Esophagus (tissue), 2 donors: ENCODE data around the gene TRIM9. TPM values are rescaled to one million over a fixed set of nuclear protein-coding genes. Genes with fewer than 3 reads are reported as not detected.

Experiments
- H3K27ac ChIP-seq, 2 donors: one replicate each; pipeline ENCODE4 v1.5.1; 2013; ENCODE audit warnings: low read depth in 2 of 2, mild to moderate bottlenecking in 2 of 2, inconsistent platforms in 1 of 2, low read length in 1 of 2, moderate library complexity in 1 of 2
- H3K27me3 ChIP-seq, 2 donors: one replicate each; pipeline ENCODE4 v1.6.1; 2013; ENCODE audit warnings: low read length in 2 of 2, control low read depth in 1 of 2, mild to moderate bottlenecking in 1 of 2; ENCODE audit not compliant: insufficient read depth in 2 of 2, control insufficient read depth in 1 of 2
- H3K36me3 ChIP-seq, 2 donors: one replicate each; pipeline ENCODE4 v1.6.1; 2013; ENCODE audit warnings: low read length in 1 of 2; ENCODE audit not compliant: control insufficient read depth in 2 of 2, insufficient read depth in 2 of 2
- H3K4me1 ChIP-seq, 2 donors: one replicate each; pipeline ENCODE4 v1.6.1; 2013; ENCODE audit warnings: low read length in 1 of 2; ENCODE audit not compliant: control insufficient read depth in 2 of 2, insufficient read depth in 2 of 2
- H3K4me3 ChIP-seq, 2 donors: one replicate each; pipeline ENCODE4 v1.5.1; 2013; ENCODE audit warnings: low read length in 2 of 2, mild to moderate bottlenecking in 2 of 2, low read depth in 1 of 2, moderate library complexity in 1 of 2
- H3K9me3 ChIP-seq, 2 donors: one replicate each; pipeline ENCODE4 v1.6.1; 2013; ENCODE audit warnings: mild to moderate bottlenecking in 2 of 2, low read depth in 1 of 2, low read length in 1 of 2, moderate library complexity in 1 of 2; ENCODE audit not compliant: control insufficient read depth in 2 of 2, insufficient read depth in 1 of 2
- WGBS, 2 donors: extraction: QIAGEN DNeasy Blood & Tissue Kit; methylation state at CpG; one replicate each; pipeline ENCODE4 v1.1.7; 2013; 5-methylcytosine and 5-hydroxymethylcytosine counted together
- polyA plus RNA-seq, 2 donors: library from polyadenylated mRNA; stranded (reverse); fragments of 200-250 nt; gene quantifications; one replicate each; pipeline ENCODE4 v1.2.3, GENCODE V29; 2013
- donor health status: healthy with polysubstance abuse.
- donor health status: Bipolar disorder and iron deficiency.

Gene TRIM9
- polyA plus RNA-seq, 2 donors: 0.06 to 0.11 TPM

- H3K27ac ChIP-seq: no peak overlapping the region
- H3K27me3 ChIP-seq: no peaks in the 10 kb centered on the region
- H3K4me1 ChIP-seq: no peaks in the 10 kb centered on the region
- H3K4me3 ChIP-seq: no peak overlapping the region
- no peaks in the 10 kb centered on the region for H3K36me3 ChIP-seq
- 79 to 87% methylated on average over 11 of the region's 11 CpGs for WGBS, 2 donors
- H3K9me3 ChIP-seq: no peaks in the 10 kb centered on the region
These were observed 74.7 kb downstream of the TRIM9 start for GRCh38 chr14:51020024-51020710.

DNA sequence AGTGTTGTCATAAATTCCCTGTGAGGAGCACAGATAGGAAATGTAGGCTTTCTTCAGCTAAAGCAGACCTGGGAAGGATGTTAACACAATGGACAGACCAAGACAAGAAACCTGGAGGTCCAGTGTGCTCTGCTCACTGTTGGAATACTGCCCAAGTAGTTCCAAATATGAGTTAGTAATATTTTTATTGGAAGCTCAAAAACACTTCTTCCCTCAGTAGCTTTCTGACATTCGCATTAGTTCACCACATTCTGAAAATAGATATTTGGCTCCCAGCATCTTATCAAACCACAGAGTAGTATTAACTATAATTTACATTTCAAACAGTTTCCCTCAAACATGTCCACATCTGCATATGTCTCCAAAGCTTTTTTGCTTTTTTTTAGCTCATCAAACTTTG is 75.8 kb downstream of the TRIM9 start:
- Histone ChIP-seq H3K27me3 (no peaks in the 10 kb centered on the region), H3K9me3 (no peaks in the 10 kb centered on the region), H3K4me3 (no peak overlapping the region), H3K4me1 (no peaks in the 10 kb centered on the region), H3K36me3 (no peaks in the 10 kb centered on the region), H3K27ac (no peak overlapping the region)
- WGBS, 2 donors: 68 to 71% methylated on average over 1 of the region's 1 CpG

- WGBS, 2 donors: 68 to 93% methylated on average over 4 of the region's 4 CpGs
- no peaks in the 10 kb centered on the region for H3K36me3 ChIP-seq
These were observed 76.4 kb downstream of the TRIM9 start for GRCh38 chr14:51018521-51018920.

DNA sequence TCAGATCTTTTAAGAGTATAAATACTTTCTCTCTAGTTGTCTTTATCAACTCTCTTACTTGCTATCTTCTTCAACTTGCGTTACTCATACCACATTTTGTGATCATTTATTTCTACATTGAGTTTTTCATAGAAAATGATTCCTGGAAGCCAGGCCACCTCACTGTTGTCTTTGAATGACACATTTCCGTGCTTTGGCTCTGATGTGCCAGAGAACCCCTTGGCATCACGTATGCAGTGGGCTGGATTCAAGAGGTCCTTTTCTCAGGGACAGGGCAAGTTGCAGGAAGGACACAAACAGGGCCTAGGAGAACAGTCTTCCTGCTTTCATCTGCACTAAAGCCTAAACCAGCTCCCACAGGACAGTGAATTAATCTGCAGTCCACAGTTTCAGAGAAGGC is 80.3 kb downstream of the TRIM9 start:
- Histone ChIP-seq H3K4me3 (no peak overlapping the region), H3K36me3 (no peaks in the 10 kb centered on the region), H3K27me3 (no peaks in the 10 kb centered on the region), H3K9me3 (no peaks in the 10 kb centered on the region), H3K27ac (no peak overlapping the region), H3K4me1 (no peaks in the 10 kb centered on the region)
- WGBS, 2 donors: 64 to 90% methylated on average over 3 of the region's 3 CpGs

More at GRCh38 chr14:51018521-51018920, 76.4 kb downstream of the TRIM9 start:
- no peaks in the 10 kb centered on the region for H3K4me1 ChIP-seq
- no peaks in the 10 kb centered on the region for H3K9me3 ChIP-seq
- H3K4me3 ChIP-seq: no peak overlapping the region
- no peaks in the 10 kb centered on the region for H3K27me3 ChIP-seq
- H3K27ac ChIP-seq: no peak overlapping the region

GRCh38 chr14:51014086-51014485 is 80.8 kb downstream of the TRIM9 start:
- Histone ChIP-seq H3K4me1 (no peaks in the 10 kb centered on the region), H3K9me3 (no peaks in the 10 kb centered on the region), H3K36me3 (no peaks in the 10 kb centered on the region), H3K4me3 (no peak overlapping the region), H3K27me3 (no peaks in the 10 kb centered on the region), H3K27ac (no peak overlapping the region)
- 37 to 51% methylated on average over 2 of the region's 2 CpGs for WGBS, 2 donors

DNA sequence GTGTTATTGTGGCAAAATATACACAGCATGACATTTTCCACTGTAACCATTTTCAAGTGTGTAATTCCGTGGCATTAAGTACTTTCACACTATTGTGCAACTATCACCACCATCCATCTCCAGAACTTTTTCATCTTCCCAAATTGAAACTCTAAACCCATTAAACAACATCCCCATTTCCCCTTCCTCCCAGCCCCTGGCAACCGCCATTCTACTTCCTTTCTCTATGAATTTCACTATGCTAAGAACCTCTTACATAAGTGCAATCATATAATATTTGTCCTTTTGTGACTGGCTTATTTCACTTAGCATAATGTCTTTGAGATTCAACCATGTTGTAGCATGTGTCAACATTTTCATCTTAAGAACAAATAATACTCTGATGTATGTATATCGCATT is 82.8 kb downstream of the TRIM9 start:
- Histone ChIP-seq H3K27ac (no peak overlapping the region), H3K4me3 (no peak overlapping the region)

GRCh38 chr14:51008446-51008845 is 86.5 kb downstream of the TRIM9 start:
- Histone ChIP-seq H3K4me3 (no peak overlapping the region), H3K4me1 (no peaks in the 10 kb centered on the region), H3K36me3 (no peaks in the 10 kb centered on the region), H3K9me3 (no peaks in the 10 kb centered on the region), H3K27me3 (no peaks in the 10 kb centered on the region), H3K27ac (no peak overlapping the region)

More for the DNA sequence above, 82.8 kb downstream of the TRIM9 start:
- Histone ChIP-seq H3K9me3 (no peaks in the 10 kb centered on the region), H3K36me3 (no peaks in the 10 kb centered on the region), H3K27me3 (no peaks in the 10 kb centered on the region), H3K4me1 (no peaks in the 10 kb centered on the region)
- WGBS, 2 donors: 85 to 87% methylated on average over 3 of the region's 3 CpGs

DNA sequence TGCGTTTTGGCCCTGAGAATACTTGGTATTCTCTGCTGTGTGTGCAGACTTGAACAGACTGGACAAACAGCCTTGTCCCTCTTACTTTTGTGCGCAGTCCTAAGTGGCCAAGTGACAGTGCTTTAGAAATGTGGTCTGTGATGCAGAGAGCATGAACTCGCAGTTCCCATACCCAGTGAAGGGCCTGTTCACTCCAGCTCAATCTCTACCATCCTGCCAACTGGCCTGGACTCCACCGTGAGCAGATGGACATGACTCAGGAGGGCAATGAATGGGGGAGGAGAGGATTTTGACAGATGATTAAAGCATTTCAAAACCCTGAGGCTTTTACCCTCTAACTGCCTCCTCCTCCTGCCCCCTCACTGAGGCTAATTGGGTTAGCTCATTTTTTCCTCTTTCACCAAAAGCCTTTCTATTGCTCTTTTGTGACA is 88.1 kb downstream of the TRIM9 start:
- H3K27me3 ChIP-seq: no peaks in the 10 kb centered on the region
- H3K36me3 ChIP-seq: no peaks in the 10 kb centered on the region
- H3K4me3 ChIP-seq: no peak overlapping the region
- no peak overlapping the region for H3K27ac ChIP-seq
- WGBS, 2 donors: 60 to 63% methylated on average over 4 of the region's 4 CpGs
- no peaks in the 10 kb centered on the region for H3K4me1 ChIP-seq
- no peaks in the 10 kb centered on the region for H3K9me3 ChIP-seq

DNA sequence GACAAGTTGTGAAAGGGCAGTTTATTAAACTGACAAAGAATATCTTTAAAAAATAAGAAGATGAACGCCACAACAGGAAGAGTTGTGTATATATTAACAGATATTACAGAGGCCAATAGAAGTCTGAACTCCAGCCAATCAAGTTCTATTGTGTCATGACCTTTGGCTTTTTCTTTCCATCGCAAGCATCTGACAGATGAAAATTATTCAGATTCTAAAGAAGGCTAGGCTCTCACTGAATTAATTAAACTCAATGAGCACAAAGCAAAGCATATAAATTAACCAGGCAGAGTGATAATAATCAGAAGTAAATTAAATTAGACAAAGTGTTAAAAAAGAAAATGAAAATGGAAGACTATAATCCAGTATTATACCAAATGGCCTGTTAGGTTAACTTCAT is 88.6 kb downstream of the TRIM9 start:
- H3K9me3 ChIP-seq: no peaks in the 10 kb centered on the region
- no peaks in the 10 kb centered on the region for H3K27me3 ChIP-seq
- no peak overlapping the region for H3K27ac ChIP-seq
- no peaks in the 10 kb centered on the region for H3K36me3 ChIP-seq
- WGBS, 2 donors: 63 to 65% methylated on average over 2 of the region's 2 CpGs
- no peaks in the 10 kb centered on the region for H3K4me1 ChIP-seq
- H3K4me3 ChIP-seq: no peak overlapping the region

GRCh38 chr14:51004801-51005526 is 89.9 kb downstream of the TRIM9 start:
- no peak overlapping the region for H3K27ac ChIP-seq
- no peaks in the 10 kb centered on the region for H3K9me3 ChIP-seq
- H3K4me1 ChIP-seq: no peaks in the 10 kb centered on the region
- no peaks in the 10 kb centered on the region for H3K36me3 ChIP-seq
- 55 to 57% methylated on average over 6 of the region's 6 CpGs for WGBS, 2 donors
- no peak overlapping the region for H3K4me3 ChIP-seq
- no peaks in the 10 kb centered on the region for H3K27me3 ChIP-seq
